ENCODE data around the gene FANCB. TPM values are rescaled to one million over a fixed set of nuclear protein-coding genes. Genes with fewer than 3 reads are reported as not detected.

Gene FANCB
- total and polyA plus RNA-seq, 2 of the 8 experiments (the other 6 are each of a cell fraction or from before 2014, with no cell fraction given), result 1.9 to 13.8 TPM

DNA sequence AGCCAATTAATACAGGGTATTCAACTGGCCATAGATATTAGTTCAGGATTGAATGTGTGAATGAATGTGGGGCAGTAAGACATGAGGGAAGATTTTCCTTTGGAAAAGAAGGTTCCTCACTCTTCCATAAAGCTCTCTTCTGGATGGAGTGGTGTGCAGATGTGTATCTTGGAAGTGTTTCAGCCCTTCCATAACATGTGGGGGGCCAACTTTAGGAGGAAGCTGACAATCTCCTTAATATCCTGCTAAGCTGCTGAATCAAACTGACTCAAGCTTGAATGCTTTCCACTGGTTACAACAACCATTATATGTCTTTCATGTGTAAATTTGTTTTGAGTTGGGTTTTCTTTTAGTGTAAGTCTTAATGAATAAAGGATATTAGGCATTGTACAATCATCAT, 40.3 kb downstream of the FANCB start:
- no peak overlapping the region for H2BK120ac ChIP-seq (replicated peaks; ENCODE audit: low read depth, low read length)
- H3K4me2 ChIP-seq (ENCODE audit: insufficient read depth in 1 of 2, low read depth in 2 of 2, low read length in 2 of 2), result no peak overlapping the region
- H2AK5ac ChIP-seq (ENCODE audit: low read depth, low read length), result no peak overlapping the region
- H3K9me3 ChIP-seq (ENCODE audit: insufficient read depth in 2 of 2, low read depth in 1 of 2, low read length in 1 of 2), result no peaks in the 10 kb centered on the region
- no peaks in the 10 kb centered on the region for H3K4me1 ChIP-seq (replicated peaks in 1 of 4; ENCODE audit: control insufficient read depth in 3 of 4, insufficient read depth in 4 of 4, low read length in 3 of 4)
- CTCF ChIA-PET (ENCODE audit: partially characterized antibody), result no interaction called here
- H2BK5ac ChIP-seq (ENCODE audit: low read depth, low read length), result no peak overlapping the region
- POLR2A ChIA-PET (ENCODE audit: partially characterized antibody), result no interaction called here
- no peak overlapping the region for H4K91ac ChIP-seq (replicated peaks; ENCODE audit: insufficient read length, low read length)
- no peaks in the 10 kb centered on the region for H3K23me2 ChIP-seq (ENCODE audit: low read depth, low read length)
- no peak overlapping the region for H2BK12ac ChIP-seq (ENCODE audit: low read depth, low read length)
- H3K56ac ChIP-seq (replicated peaks; ENCODE audit: insufficient read length, low read depth, low read length), result no peak overlapping the region
- FAIRE-seq, result no peak
- no peak overlapping the region for H2BK20ac ChIP-seq (ENCODE audit: low read length)
- H3K18ac ChIP-seq (ENCODE audit: extremely low read depth, low read length), result no peak overlapping the region
- no peak overlapping the region for H4K5ac ChIP-seq (ENCODE audit: insufficient read length, low read depth, low read length)
- no peak overlapping the region for H2AFZ ChIP-seq (ENCODE audit: low read length)
- no peak for TF ChIP-seq FOSL1 (IDR thresholded peaks at IDR 0.05; ENCODE audit: insufficient read depth, low read depth, low read length)
- no peak for TF ChIP-seq CHD1 (IDR thresholded peaks at IDR 0.05; ENCODE audit: low read depth, low read length)
- TF ChIP-seq EP300 (IDR thresholded peaks at IDR 0.05; ENCODE audit: borderline replicate concordance in 1 of 2, low read depth in 2 of 2, low read length in 2 of 2), result no peak
- TF ChIP-seq CTCF (IDR thresholded peaks at IDR 0.05; ENCODE audit: control extremely low read depth in 1 of 3, insufficient read depth in 1 of 3, low read depth in 1 of 3, low read length in 3 of 3), result no peak
- no peak overlapping the region for H3K9ac ChIP-seq (replicated peaks in 1 of 4; ENCODE audit: extremely low read depth in 1 of 4, low read depth in 3 of 4, low read length in 3 of 4)
- H2BK15ac ChIP-seq (ENCODE audit: low read length), result no peak overlapping the region
- H3K27ac ChIP-seq (ENCODE audit: low read depth, low read length), result no peak overlapping the region
- no peak overlapping the region for H4K8ac ChIP-seq (ENCODE audit: extremely low read depth, insufficient read depth, low read length)
- peaks cover 0 to 10% (median 2%) of the 10 kb centered on the region in 4 experiments; a peak in 2 of 8 replicates for H3K36me3 ChIP-seq (ENCODE audit: control insufficient read depth in 2 of 4, insufficient read depth in 4 of 4, low read length in 3 of 4)
- no peak for DNase-seq (ENCODE audit: low read depth in 1 of 2, low spot score in 2 of 2)
- H3K4me3 ChIP-seq (ENCODE audit: extremely low read depth in 1 of 4, insufficient read depth in 2 of 4, low read depth in 3 of 4, low read length in 4 of 4), result no peak overlapping the region
- H3K27me3 ChIP-seq (replicated peaks in 1 of 4; ENCODE audit: control insufficient read depth in 3 of 4, extremely low read depth in 1 of 4, insufficient read depth in 3 of 4, low read length in 3 of 4), result no peaks in the 10 kb centered on the region
- no peak overlapping the region for H3K14ac ChIP-seq (ENCODE audit: insufficient read length)
- H3K79me2 ChIP-seq (ENCODE audit: control insufficient read depth in 1 of 2, insufficient read depth in 2 of 2, low read length in 2 of 2), result no peaks in the 10 kb centered on the region
- no peaks in the 10 kb centered on the region for H3K79me1 ChIP-seq (ENCODE audit: low read depth, low read length)
- H4K20me1 ChIP-seq (replicated peaks in 1 of 2; ENCODE audit: control insufficient read depth in 1 of 2, insufficient read depth in 2 of 2, low read length in 2 of 2), result no peaks in the 10 kb centered on the region
- H3K23ac ChIP-seq (ENCODE audit: insufficient read length), result no peak overlapping the region
- H3K4ac ChIP-seq (replicated peaks; ENCODE audit: insufficient read length, low read depth, low read length), result no peak overlapping the region

Measured in H1 (cell line).